Epithelial cell of proximal tubule (primary cell): Measurements from ENCODE around the gene ACAP2. TPM values are rescaled to one million over a fixed set of nuclear protein-coding genes. Genes with fewer than 3 reads are reported as not detected.
"Not testable (repeated sequence)": the region's sequence is repeated elsewhere in the genome, so short reads cannot be mapped to it uniquely, and the experiment has no call there.

Experiments used
- DNase-seq: peaks from one replicate; pipeline ENCODE4 v3.0.0-alpha.2; 2011; ENCODE audit warnings: low read depth
- H3K4me3 ChIP-seq: 2 replicates; pipeline ENCODE4 v1.5.1; 2011; ENCODE audit warnings: low read depth, mild to moderate bottlenecking, low read length
- CTCF ChIP-seq: conservative IDR thresholded peaks from 2 replicates; pipeline ENCODE4 v1.5.1; 2012; ENCODE audit warnings: low read depth, mild to moderate bottlenecking, low read length
- total RNA-seq: library from RNA; depleted of rRNA; stranded (reverse); fragments of >200 nt; gene quantifications from 2 replicates; pipeline ENCODE4 v1.2.3, GENCODE V29; 2015

The ACAP2 gene
- total RNA-seq, 1 donor from 2014 or later, result 26.2 TPM

DNA sequence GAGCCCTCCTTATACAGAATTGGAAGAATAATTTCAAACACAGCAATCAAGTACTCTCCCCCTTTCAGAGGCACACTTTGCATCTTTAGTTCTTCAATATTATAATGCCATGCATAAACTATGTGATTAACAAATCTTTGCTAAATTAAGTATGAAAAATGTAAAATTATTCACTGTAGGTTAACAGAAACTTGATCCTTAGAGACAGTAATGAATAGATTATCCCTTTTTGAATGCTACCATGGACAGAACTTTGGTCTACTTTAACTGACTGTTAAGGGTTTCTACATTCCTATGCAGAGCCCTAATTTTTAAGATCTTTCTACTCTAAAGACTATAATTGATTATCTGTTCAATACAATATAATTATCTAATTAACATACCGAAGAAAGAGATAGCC is 146.2 kb downstream of the ACAP2 start:
- no peak overlapping the region for H3K4me3 ChIP-seq
- no peak for DNase-seq
- TF ChIP-seq CTCF, result no peak

DNA sequence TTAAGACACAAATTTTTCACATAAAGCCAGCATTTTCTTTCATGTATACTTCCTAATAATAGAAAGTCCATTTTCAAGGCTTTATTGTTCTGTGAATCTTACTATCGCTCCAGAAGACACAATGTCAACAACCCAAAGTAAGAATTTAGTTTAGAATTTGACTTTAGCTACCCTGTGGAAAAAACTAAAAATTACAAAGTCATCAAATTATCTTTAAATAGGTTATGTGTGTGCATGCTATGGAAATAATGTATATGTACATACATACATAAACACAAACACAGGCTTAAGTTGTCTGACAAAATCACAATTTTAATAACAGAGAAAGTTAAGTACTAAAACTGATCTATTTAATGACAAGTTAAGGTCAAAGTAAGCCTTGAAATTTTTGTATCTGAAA is 151.7 kb downstream of the ACAP2 start:
- no peak for TF ChIP-seq CTCF
- DNase-seq, result no peak
- no peak overlapping the region for H3K4me3 ChIP-seq

DNA sequence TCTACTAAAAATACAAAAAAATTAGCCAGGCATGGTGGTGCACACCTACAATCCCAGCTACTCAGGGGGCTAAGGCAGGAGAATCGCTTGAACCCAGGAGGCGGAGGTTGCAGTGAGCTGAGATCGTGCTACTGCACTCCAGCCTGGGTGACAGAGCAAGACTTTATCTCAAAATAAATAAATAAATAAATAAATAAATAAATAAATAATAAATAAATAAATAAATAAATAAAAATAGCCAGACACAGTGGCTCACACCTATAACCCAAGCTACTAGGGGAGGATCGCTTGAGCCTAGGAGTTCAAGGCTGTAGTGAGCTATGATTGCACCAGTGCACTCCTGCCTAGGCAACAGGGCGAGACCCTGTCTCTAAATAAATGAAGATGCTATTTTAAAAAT is 152.2 kb downstream of the ACAP2 start:
- DNase-seq, result not testable (repeated sequence)

GRCh38 chr3:195286115-195286872 is 156.5 kb downstream of the ACAP2 start:
- DNase-seq, result no peak
- H3K4me3 ChIP-seq, result no peak overlapping the region
- TF ChIP-seq CTCF, result no peak

More for the DNA sequence above, 152.2 kb downstream of the ACAP2 start:
- H3K4me3 ChIP-seq, result not testable (repeated sequence)

DNA sequence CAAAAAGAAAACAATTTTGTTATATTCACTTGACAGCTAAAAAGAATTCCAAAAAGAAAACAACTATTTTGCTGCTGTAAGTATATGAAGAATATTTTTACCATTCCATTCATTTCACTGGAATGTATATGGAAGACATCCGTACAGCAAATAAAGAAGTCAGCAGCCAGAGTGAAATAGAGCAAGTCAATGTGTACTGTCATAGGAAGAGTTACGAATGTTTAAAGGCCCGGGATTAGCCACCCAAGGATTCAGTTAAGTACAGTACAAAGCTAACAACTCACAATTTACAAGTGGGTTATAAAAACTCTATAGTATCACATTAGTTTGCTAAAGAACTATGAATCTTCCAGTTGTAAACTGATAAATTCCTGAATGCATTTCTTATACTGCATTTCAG is 157.4 kb downstream of the ACAP2 start:
- TF ChIP-seq CTCF, result no peak
- no peak overlapping the region for H3K4me3 ChIP-seq
- DNase-seq, result no peak

GRCh38 chr3:195284842-195285241 is 158.0 kb downstream of the ACAP2 start:
- H3K4me3 ChIP-seq, result no peak overlapping the region
- no peak for DNase-seq
- TF ChIP-seq CTCF, result no peak

- no peak overlapping the region for H3K4me3 ChIP-seq
- DNase-seq, result no peak
- no peak for TF ChIP-seq CTCF
Measured at GRCh38 chr3:195282961-195283360, 159.9 kb downstream of the ACAP2 start.
